ENCODE data around the gene C20orf144. TPM values are rescaled to one million over a fixed set of nuclear protein-coding genes. Genes with fewer than 3 reads are reported as not detected.

Gene C20orf144
- total and polyA plus RNA-seq, 8 donors = 0.09 to 0.15 (median 0.12) TPM; not detected in 2

DNA sequence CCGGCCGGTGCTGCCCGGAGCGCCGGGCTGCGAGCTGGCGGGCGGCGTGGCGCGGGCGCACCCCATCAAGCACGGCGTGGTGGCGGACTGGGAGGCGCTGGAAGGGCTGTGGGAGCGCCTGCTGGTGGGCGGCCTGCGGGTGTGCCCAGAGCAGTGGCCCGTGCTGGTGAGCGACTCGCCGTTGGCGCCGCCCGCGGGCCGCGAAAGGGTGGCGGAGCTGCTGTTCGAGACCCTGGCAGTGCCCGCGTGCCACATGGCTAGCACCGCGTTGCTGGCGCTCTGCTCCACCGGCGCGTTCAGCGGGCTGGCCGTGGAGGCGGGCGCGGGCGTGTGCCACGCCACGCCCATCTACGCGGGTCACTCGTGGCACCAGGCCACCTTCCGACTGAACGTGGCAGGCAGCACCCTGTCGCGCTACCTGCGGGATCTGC lies 5.1 kb downstream of the C20orf144 start:
- DNase-seq (peak; percentile 65 to 90 (median 80)), ATAC-seq (peak; percentile 24 to 45 (median 34)), FAIRE-seq (no peak)
- WGBS, 2 donors = 1 to 10% methylated on average over 35 to 55 of the region's 55 CpGs
- TF ChIP-seq, protein P1, sequence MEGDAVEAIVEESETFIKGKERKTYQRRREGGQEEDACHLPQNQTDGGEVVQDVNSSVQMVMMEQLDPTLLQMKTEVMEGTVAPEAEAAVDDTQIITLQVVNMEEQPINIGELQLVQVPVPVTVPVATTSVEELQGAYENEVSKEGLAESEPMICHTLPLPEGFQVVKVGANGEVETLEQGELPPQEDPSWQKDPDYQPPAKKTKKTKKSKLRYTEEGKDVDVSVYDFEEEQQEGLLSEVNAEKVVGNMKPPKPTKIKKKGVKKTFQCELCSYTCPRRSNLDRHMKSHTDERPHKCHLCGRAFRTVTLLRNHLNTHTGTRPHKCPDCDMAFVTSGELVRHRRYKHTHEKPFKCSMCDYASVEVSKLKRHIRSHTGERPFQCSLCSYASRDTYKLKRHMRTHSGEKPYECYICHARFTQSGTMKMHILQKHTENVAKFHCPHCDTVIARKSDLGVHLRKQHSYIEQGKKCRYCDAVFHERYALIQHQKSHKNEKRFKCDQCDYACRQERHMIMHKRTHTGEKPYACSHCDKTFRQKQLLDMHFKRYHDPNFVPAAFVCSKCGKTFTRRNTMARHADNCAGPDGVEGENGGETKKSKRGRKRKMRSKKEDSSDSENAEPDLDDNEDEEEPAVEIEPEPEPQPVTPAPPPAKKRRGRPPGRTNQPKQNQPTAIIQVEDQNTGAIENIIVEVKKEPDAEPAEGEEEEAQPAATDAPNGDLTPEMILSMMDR (IDR thresholded peaks at IDR 0.05) = no peak
- H3K36me3 ChIP-seq = no peaks in the 10 kb centered on the region
- peaks cover 0 to 17% (median 7%) of the 10 kb centered on the region in 3 donors for H3K4me1 ChIP-seq
- H3K9me3 ChIP-seq = no peaks in the 10 kb centered on the region
- peak overlapping the region; percentile 79 to 96 (median 92) for H3K27ac ChIP-seq
- intact Hi-C loops (cut with DNase I) = no loop called here
- H3K4me3 ChIP-seq = peak overlapping the region; percentile 39 to 75 (median 45)
- no peaks in the 10 kb centered on the region for H3K27me3 ChIP-seq

DNA sequence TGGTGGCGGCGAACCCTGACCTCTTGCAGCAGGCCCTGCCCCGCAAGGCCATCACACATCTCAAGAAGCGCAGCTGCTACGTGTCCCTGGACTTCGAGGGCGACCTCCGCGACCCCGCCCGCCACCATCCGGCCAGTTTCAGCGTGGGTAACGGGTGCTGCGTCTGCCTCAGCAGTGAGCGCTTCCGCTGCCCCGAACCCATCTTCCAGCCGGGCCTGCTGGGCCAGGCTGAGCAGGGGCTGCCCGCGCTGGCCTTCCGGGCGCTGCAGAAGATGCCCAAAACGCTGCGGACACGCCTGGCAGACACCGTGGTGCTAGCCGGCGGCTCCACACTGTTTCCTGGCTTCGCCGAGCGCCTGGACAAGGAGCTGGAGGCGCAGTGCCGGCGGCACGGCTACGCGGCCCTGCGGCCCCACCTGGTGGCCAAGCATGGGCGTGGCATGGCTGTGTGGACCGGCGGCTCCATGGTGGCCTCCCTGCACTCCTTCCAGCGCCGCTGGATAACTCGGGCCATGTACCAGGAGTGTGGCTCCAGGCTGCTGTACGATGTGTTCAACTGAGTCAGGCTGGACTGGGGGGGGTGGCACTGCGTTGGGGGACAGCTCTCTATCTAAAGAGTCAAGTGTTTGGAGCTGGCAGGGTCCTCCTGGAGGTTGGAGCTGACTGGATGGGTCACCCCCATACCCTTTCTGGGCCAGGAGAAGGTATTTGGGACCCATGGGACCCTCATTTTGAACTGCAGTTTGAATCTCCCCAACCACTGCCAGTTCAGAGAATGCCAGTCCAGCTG lies 5.7 kb downstream of the C20orf144 start:
- TF ChIP-seq, protein P1 (IDR thresholded peaks at IDR 0.05) = peak; percentile 70 to 87 (median 86)
- peak; percentile 75 to 95 (median 87) for DNase-seq
- FAIRE-seq = no peak
- intact Hi-C loops (cut with DNase I) = no loop called here
- Histone ChIP-seq H3K4me1 (peaks cover 0 to 17% (median 7%) of the 10 kb centered on the region in 3 donors), H3K9me3 (no peaks in the 10 kb centered on the region), H3K4me3 (peak overlapping the region; percentile 39 to 75 (median 45)), H3K27me3 (no peaks in the 10 kb centered on the region), H3K27ac (peak overlapping the region; percentile 79 to 96 (median 92)), H3K36me3 (no peaks in the 10 kb centered on the region)
- peak; percentile 61 to 77 (median 72) for ATAC-seq
- WGBS, 2 donors = 2 to 20% methylated on average over 45 to 47 of the region's 47 CpGs

DNA sequence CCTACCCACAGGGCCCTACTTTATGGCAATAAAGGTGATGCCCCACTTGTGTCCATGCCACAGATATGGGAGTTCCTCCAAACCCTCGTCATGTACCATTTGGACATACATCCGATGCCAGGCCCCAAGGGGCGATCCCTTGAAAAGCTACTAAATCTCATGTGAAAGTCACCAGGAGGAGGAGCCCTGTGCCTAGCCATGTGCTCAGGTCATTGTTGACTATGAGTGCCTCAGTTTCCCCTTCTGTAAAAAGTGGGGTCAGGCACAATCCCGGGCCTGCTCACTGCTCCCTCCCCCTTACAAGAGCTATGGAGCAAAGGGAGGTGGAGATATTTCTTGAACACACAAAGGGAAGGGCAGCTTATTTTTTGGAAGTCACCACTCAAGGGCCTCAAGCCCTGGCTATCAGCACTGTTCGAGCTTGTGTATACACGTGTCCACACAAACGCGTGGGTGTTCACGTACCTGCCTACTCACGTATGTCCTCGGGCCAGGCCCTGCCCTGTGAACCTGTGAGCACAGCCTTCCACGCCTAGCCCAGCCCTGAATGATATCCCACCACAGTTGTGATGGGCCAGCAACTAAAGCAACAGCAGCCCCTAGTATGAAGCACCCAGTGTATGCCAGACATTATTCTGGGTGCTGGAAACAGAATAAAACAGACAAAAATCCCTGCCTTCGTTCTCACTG lies 6.5 kb downstream of the C20orf144 start:
- TF ChIP-seq, protein P1 (IDR thresholded peaks at IDR 0.05) = no peak

DNA sequence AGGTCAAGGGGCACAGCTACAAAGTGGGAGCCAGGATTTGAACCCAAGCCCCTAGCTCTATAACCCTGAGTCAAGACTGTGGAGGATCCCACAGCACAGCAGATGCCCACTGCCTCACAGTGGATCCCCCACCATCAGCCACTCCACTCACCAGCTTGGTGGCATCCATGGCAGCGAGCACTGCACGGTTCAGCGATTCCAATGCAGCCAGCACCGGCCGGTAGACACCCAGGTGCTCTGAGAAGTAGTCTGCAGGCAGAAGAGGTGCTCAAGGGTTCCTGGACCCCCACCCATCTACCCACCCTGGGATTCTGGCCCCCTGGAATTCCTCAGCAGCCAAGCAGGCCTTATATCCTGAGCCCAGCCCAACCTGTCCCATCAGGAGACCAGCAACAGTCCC lies 7.1 kb downstream of the C20orf144 start:
- Histone ChIP-seq H3K36me3 (no peaks in the 10 kb centered on the region), H3K4me1 (peaks cover 0 to 20% (median 7%) of the 10 kb centered on the region in 3 donors), H3K27ac (no peak overlapping the region), H3K9me3 (no peaks in the 10 kb centered on the region), H3K27me3 (no peaks in the 10 kb centered on the region), H3K4me3 (no peak overlapping the region)
- 93% methylated on average over 5 of the region's 5 CpGs for WGBS, 2 donors
- FAIRE-seq (no peak), ATAC-seq (no peak), DNase-seq (no peak)
- TF ChIP-seq, protein P1 (IDR thresholded peaks at IDR 0.05) = no peak
- intact Hi-C loops (cut with DNase I) = no loop called here

More for the DNA sequence above, 6.5 kb downstream of the C20orf144 start:
- no peak overlapping the region for H3K27ac ChIP-seq
- H3K9me3 ChIP-seq = no peaks in the 10 kb centered on the region
- FAIRE-seq (no peak), ATAC-seq (no peak), DNase-seq (no peak)
- H3K4me1 ChIP-seq = peaks cover 0 to 23% (median 7%) of the 10 kb centered on the region in 3 donors
- WGBS, 2 donors = 61 to 71% methylated on average over 13 of the region's 13 CpGs
- intact Hi-C loops (cut with DNase I) = no loop called here
- peak overlapping the region in 1 of 4 donors; percentile 75 for H3K4me3 ChIP-seq
- no peaks in the 10 kb centered on the region for H3K27me3 ChIP-seq
- H3K36me3 ChIP-seq = no peaks in the 10 kb centered on the region
